Right lobe of liver (tissue), 6 donors: ENCODE data around the gene GBE1. TPM values are rescaled to one million over a fixed set of nuclear protein-coding genes. Genes with fewer than 3 reads are reported as not detected.
A peak's percentile ranks its signal among the peaks of the same experiment; 100 is the strongest.

Experiments
- ATAC-seq, 4 donors: fragments of 200-7000 bp; cut with Tn5 transposase; one replicate each; pipeline ENCODE4 v1.9.1; 2020; ENCODE audit warnings: mild to moderate bottlenecking in 4 of 4, moderate library complexity in 4 of 4
- DNase-seq, 3 donors: peaks; one replicate each; pipeline ENCODE4 v3.0.0-alpha.2; 2020
- H3K27ac ChIP-seq, 3 donors: fragments of 200-600 bp; one replicate each; pipeline ENCODE4 v1.8.0; 2022
- H3K27me3 ChIP-seq, 2 donors: fragments of 200-600 bp; one replicate each; pipeline ENCODE4 v1.8.0; 2022
- H3K36me3 ChIP-seq, 4 donors: fragments of 200-600 bp; sonication (generic) in 1 of 4; one replicate each; pipeline versions ENCODE4 v1.5.1 to v1.8.0; 2017 to 2022; ENCODE audit warnings: control low read depth in 1 of 4
- H3K4me1 ChIP-seq, 4 donors: fragments of 200-600 bp; sonication (generic) in 1 of 4; one replicate each; pipeline versions ENCODE4 v1.5.1 to v1.8.0; 2017 to 2022; ENCODE audit warnings: control low read depth in 1 of 4
- H3K4me3 ChIP-seq, 3 donors: fragments of 200-600 bp; one replicate each; pipeline ENCODE4 v1.8.0; 2022
- H3K9me3 ChIP-seq, 4 donors: fragments of 200-600 bp; sonication (generic) in 1 of 4; one replicate each; pipeline versions ENCODE4 v1.5.1 to v1.8.0; 2017 to 2022; ENCODE audit warnings: control low read depth in 1 of 4
- CTCF ChIP-seq, 4 donors: fragments of 200-600 bp in 3 of 4; fragments of 450-650 bp in 1 of 4; IDR thresholded peaks; one replicate each; pipeline versions ENCODE4 v1.5.1 to v1.8.0; 2016 to 2022; ENCODE audit warnings: antibody characterized with exemption in 4 of 4, mild to moderate bottlenecking in 2 of 4
- POLR2A ChIP-seq: fragments of 450-650 bp; IDR thresholded peaks from one replicate; pipeline ENCODE4 v1.6.1; 2017; ENCODE audit warnings: antibody characterized with exemption, mild to moderate bottlenecking
- WGBS: methylation state at CpG from one replicate; pipeline ENCODE4 v1.1.6; 2018; ENCODE audit warnings: low coverage, low lambda C conversion rate; ENCODE audit not compliant: insufficient coverage; ENCODE audit errors: missing lambda C conversion rate; 5-methylcytosine and 5-hydroxymethylcytosine counted together
- intact Hi-C, 2 donors: fragments of 100-400 bp; cut with DNase I; formaldehyde crosslinking; loops; one replicate each; pipeline versions ENCODE4 v1.11.2 to v1.14.1; 2022
- small RNA-seq, 2 experiments: library from RNA; depleted of rRNA; stranded (forward); fragments of <200 nt; gene quantifications; one replicate each; pipeline ENCODE3, GENCODE V24; 2016
- total RNA-seq, 6 experiments: library from RNA; depleted of rRNA in 2 of 6; stranded (reverse); fragments of >200 nt in 2 of 6; fragmentation: NEBNext Ultra II Directional in 3 of 6; extraction: Animal tissue kit (Norgen Biotek cat#: 25700) in 3 of 6; gene quantifications; one replicate each; pipeline versions ENCODE4 v1.1.0 to v1.2.4, GENCODE V29; 2016 to 2023
- donor health status: DM: no; HTN: yes; CAD: no.
- donor health status: DM: no; HTN: no; CAD: no.
- donor health status: DM: no; HTN: no; CAD: no.
- donor health status: DM: no; HTN: yes; CAD: no.
- donor health status: DM: no; HTN: yes; CAD: no.

GBE1 gene
- total RNA-seq, 6 experiments from 2014 or later = 27.3 to 66.0 (median 57.3) TPM

- ATAC-seq = peak in 1 of 4 donors; percentile 67
- no peak for DNase-seq
- 70% methylated on average over 8 of the region's 9 CpGs for WGBS
- TF ChIP-seq CTCF (IDR thresholded peaks at IDR 0.05) (no peak), POLR2A (no peak)
- Histone ChIP-seq H3K4me3 (no peak overlapping the region), H3K4me1 (no peaks in the 10 kb centered on the region), H3K9me3 (no peaks in the 10 kb centered on the region), H3K27ac (no peak overlapping the region), H3K27me3 (no peaks in the 10 kb centered on the region), H3K36me3 (no peaks in the 10 kb centered on the region)
- intact Hi-C loops = no loop called here
These were observed 318.5 kb downstream of the GBE1 start for GRCh38 chr3:81442758-81443456.

GRCh38 chr3:81440661-81441060, 320.8 kb downstream of the GBE1 start:
- no peak for DNase-seq
- intact Hi-C loops = no loop called here
- Histone ChIP-seq H3K27me3 (no peaks in the 10 kb centered on the region), H3K4me3 (no peak overlapping the region), H3K9me3 (no peaks in the 10 kb centered on the region), H3K27ac (no peak overlapping the region), H3K4me1 (no peaks in the 10 kb centered on the region), H3K36me3 (no peaks in the 10 kb centered on the region)
- TF ChIP-seq CTCF (IDR thresholded peaks at IDR 0.05) (no peak), POLR2A (no peak)
- WGBS = 50% methylated on average over 3 of the region's 3 CpGs
- no peak for ATAC-seq

Small RNA genes within 50 kb of the gene (small RNA-seq; reads per million reads assigned to genes)
- gene AC017015.1 = 0 reads per million in 2 experiments
- 0 reads per million in 2 experiments for gene RNU2-28P
